ENCODE data around the gene CUX1. TPM values are rescaled to one million over a fixed set of nuclear protein-coding genes. Genes with fewer than 3 reads are reported as not detected.

Gene CUX1
- total and polyA plus RNA-seq, 2 of the 13 experiments (the other 11 are each of a cell fraction or from before 2014, with no cell fraction given) = 13.7 to 14.9 TPM

DNA sequence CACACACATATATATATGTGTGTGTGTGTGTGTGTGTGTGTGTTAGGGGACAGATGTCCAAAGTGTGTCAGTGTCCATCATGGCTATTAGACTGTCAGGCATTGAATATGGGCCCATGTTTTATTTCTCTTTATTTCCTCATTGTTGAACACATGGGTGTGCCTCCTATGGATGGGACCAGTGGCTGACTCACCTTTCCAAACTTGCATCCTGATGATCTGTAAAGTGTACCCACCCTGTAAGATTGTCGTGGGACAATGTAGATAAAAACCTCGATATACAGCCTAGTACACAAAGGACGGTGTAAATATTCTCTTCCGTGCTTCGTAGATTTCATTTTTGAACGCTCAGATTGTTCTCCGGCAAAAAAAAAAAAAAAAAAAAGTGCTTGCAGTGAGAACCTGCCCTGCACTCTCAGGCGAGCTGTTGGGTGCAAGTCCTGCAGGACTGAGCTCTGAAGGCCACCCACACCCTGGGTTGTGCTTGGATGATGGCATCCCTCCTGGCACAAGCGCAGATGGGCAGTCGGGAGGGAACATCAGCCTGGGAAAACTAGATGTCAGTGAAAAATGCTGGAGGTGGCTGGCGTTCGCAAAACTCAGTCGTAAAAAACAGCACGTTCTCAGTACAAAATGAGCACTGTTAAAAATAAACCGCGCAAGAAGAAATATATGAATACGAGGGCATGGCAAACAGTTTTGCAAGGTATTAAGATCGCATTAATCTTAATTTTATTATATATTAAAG is 166.9 kb downstream of the CUX1 start (continued):
- TF ChIP-seq, protein P1, sequence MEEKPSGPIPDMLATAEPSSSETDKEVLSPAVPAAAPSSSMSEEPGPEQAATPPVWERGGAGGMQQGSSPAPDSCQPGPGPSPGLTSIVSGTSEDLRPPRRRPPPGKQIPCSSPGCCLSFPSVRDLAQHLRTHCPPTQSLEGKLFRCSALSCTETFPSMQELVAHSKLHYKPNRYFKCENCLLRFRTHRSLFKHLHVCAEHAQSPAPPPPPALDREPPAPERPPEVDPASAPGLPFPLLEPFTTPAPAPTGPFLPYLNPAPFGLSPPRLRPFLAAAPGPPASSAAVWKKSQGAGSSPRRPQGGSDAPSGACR (CRISPR knock-in tag; IDR thresholded peaks at IDR 0.05) = no peak

DNA sequence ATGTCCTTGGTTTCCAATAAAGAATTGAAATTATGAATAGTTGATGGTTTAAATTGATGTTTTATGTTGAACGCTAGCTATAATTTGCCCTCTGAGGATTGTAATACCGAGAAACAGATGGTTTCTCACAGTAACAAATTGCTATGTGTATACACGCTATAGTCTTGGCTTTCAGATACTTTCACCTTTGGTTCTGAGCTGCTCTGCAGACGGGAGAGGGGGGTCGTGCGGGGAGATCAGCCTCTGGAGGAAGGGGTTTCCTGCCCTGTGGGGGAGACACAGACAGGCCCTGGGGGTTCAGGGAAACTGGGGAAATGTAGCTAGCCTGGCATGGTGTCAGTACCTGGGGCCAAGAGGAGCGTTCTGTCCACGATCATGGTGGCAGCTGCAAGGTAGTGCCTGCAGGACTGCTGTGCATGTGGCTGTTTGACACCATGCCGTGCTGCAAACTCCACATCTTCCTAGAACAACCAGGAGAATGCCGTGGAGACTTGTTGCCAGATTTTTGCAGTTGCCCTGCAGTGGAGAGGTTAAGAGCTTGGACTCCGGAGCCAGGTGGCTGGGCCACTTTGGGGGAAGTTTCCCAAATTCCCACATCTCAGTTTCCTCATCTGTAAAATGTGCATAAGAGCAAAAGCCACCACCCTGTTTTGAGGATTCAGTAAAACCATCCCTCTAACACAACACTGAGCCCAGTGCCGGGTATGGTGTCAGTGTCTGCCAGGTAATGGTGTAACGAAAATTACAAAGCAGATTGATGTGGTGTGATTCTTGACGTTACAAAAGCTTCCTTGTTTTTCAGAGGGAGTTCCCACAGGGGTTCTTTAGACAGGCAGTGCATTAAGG is 167.9 kb downstream of the CUX1 start:
- H3K27me3 ChIP-seq (ENCODE audit: control insufficient read depth in 1 of 2, insufficient read depth in 2 of 2, low read length in 2 of 2) = no peaks in the 10 kb centered on the region
- H3K9me3 ChIP-seq (ENCODE audit: low read length) = no peaks in the 10 kb centered on the region
- H3K79me2 ChIP-seq (ENCODE audit: insufficient read depth, low read length) = no peaks in the 10 kb centered on the region
- intact Hi-C loops (cut with micrococcal nuclease; ENCODE audit: unreplicated experiment) (no loop called here), in situ Hi-C loops (cut with HindIII; ENCODE audit: extremely low pct_ligation_motif_present, low pct_unique_long_range_greater_than_20kb) (no loop called here)
- POLR2A ChIA-PET = no interaction called here
- FAIRE-seq = no peak
- TF ChIP-seq, protein P2, sequence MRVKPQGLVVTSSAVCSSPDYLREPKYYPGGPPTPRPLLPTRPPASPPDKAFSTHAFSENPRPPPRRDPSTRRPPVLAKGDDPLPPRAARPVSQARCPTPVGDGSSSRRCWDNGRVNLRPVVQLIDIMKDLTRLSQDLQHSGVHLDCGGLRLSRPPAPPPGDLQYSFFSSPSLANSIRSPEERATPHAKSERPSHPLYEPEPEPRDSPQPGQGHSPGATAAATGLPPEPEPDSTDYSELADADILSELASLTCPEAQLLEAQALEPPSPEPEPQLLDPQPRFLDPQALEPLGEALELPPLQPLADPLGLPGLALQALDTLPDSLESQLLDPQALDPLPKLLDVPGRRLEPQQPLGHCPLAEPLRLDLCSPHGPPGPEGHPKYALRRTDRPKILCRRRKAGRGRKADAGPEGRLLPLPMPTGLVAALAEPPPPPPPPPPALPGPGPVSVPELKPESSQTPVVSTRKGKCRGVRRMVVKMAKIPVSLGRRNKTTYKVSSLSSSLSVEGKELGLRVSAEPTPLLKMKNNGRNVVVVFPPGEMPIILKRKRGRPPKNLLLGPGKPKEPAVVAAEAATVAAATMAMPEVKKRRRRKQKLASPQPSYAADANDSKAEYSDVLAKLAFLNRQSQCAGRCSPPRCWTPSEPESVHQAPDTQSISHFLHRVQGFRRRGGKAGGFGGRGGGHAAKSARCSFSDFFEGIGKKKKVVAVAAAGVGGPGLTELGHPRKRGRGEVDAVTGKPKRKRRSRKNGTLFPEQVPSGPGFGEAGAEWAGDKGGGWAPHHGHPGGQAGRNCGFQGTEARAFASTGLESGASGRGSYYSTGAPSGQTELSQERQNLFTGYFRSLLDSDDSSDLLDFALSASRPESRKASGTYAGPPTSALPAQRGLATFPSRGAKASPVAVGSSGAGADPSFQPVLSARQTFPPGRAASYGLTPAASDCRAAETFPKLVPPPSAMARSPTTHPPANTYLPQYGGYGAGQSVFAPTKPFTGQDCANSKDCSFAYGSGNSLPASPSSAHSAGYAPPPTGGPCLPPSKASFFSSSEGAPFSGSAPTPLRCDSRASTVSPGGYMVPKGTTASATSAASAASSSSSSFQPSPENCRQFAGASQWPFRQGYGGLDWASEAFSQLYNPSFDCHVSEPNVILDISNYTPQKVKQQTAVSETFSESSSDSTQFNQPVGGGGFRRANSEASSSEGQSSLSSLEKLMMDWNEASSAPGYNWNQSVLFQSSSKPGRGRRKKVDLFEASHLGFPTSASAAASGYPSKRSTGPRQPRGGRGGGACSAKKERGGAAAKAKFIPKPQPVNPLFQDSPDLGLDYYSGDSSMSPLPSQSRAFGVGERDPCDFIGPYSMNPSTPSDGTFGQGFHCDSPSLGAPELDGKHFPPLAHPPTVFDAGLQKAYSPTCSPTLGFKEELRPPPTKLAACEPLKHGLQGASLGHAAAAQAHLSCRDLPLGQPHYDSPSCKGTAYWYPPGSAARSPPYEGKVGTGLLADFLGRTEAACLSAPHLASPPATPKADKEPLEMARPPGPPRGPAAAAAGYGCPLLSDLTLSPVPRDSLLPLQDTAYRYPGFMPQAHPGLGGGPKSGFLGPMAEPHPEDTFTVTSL (CRISPR knock-in tag; IDR thresholded peaks at IDR 0.05; ENCODE audit: borderline replicate concordance) = no peak
- TF ChIP-seq KLF15 (CRISPR knock-in tag; IDR thresholded peaks at IDR 0.05; ENCODE audit: borderline replicate concordance) (no peak), SRF (IDR thresholded peaks at IDR 0.05; ENCODE audit: low read depth, low read length) (no peak), SALL2 (CRISPR knock-in tag; IDR thresholded peaks at IDR 0.05) (no peak)
- TF ChIP-seq, protein P3, sequence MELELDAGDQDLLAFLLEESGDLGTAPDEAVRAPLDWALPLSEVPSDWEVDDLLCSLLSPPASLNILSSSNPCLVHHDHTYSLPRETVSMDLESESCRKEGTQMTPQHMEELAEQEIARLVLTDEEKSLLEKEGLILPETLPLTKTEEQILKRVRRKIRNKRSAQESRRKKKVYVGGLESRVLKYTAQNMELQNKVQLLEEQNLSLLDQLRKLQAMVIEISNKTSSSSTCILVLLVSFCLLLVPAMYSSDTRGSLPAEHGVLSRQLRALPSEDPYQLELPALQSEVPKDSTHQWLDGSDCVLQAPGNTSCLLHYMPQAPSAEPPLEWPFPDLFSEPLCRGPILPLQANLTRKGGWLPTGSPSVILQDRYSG (CRISPR knock-in tag; IDR thresholded peaks at IDR 0.05) = no peak
- no TSS peak for BruUV-seq (replicated peaks)
- H2AFZ ChIP-seq (ENCODE audit: low read length) = no peak overlapping the region
- over 99% methylated on average over 10 of the region's 14 CpGs for WGBS (ENCODE audit: low lambda C conversion rate)
- H3K4me1 ChIP-seq (ENCODE audit: insufficient read depth, low read length) = no peaks in the 10 kb centered on the region
- H3K36me3 ChIP-seq (replicated peaks in 1 of 2; ENCODE audit: control insufficient read depth in 1 of 2, insufficient read depth in 2 of 2, low read length in 2 of 2) = peaks cover 1 to 17% of the 10 kb centered on the region in 2 experiments; a peak in 4 of 5 replicates
- CTCF ChIA-PET (ENCODE audit: low intra/inter-chr PET ratio, low total read pairs) = no interaction called here
- H4K20me1 ChIP-seq (ENCODE audit: insufficient read depth, low read length) = no peaks in the 10 kb centered on the region
- no peak for DNase-seq (ENCODE audit: low spot score)
- ATAC-seq = no peak
- no peak overlapping the region for H3K27ac ChIP-seq (ENCODE audit: extremely low read length, insufficient read depth, low read length)
- H3K4me3 ChIP-seq (replicated peaks in 1 of 3; ENCODE audit: insufficient read depth in 1 of 3, low read depth in 2 of 3, low read length in 3 of 3) = no peak overlapping the region
- no peak overlapping the region for H3K9ac ChIP-seq (ENCODE audit: insufficient read depth, low read depth, low read length)
- H3K4me2 ChIP-seq (ENCODE audit: low read depth, low read length) = no peak overlapping the region
